Neuronal stem cell (in vitro differentiated cells): ENCODE data around the gene GLDN.

ENCODE experiments used
- DNase-seq: peaks from one replicate; pipeline ENCODE4 v3.0.0-alpha.2; 2013; ENCODE audit warnings: low spot score
- H2AFZ ChIP-seq: one replicate; pipeline ENCODE4 v1.6.1; 2013; ENCODE audit warnings: mild to moderate bottlenecking, low read length, inconsistent platforms
- H2AK5ac ChIP-seq: 2 replicates; pipeline ENCODE4 v1.6.1; 2013; ENCODE audit warnings: low read depth, mild to moderate bottlenecking, inconsistent platforms, low read length, moderate library complexity, mixed read lengths
- H2BK120ac ChIP-seq: 2 replicates; pipeline ENCODE4 v1.6.1; 2013; ENCODE audit warnings: low read depth, mild to moderate bottlenecking, inconsistent platforms, low read length, moderate library complexity, mixed read lengths
- H2BK12ac ChIP-seq: one replicate; pipeline ENCODE4 v1.6.1; 2013; ENCODE audit warnings: low read length, inconsistent platforms
- H2BK15ac ChIP-seq: 2 replicates; pipeline ENCODE4 v1.6.1; 2013; ENCODE audit warnings: mild to moderate bottlenecking, low read length, inconsistent platforms, mixed read lengths
- H2BK5ac ChIP-seq: one replicate; pipeline ENCODE4 v1.6.1; 2013; ENCODE audit warnings: inconsistent platforms, mild to moderate bottlenecking, low read length, moderate library complexity
- H3K14ac ChIP-seq: one replicate; pipeline ENCODE4 v1.6.1; 2013; ENCODE audit warnings: low read length, inconsistent platforms
- H3K18ac ChIP-seq: 2 replicates; pipeline ENCODE4 v1.6.1; 2013; ENCODE audit warnings: low read length, inconsistent platforms
- H3K23ac ChIP-seq: 2 replicates; pipeline ENCODE4 v1.6.1; 2013; ENCODE audit warnings: low read depth, mild to moderate bottlenecking, mixed read lengths, low read length, inconsistent platforms; ENCODE audit not compliant: poor library complexity
- H3K27ac ChIP-seq: replicated peaks from 3 replicates; pipeline ENCODE4 v1.5.1; 2013; ENCODE audit warnings: low read length, inconsistent platforms
- H3K27me3 ChIP-seq, 3 experiments: 2 replicates each; pipeline ENCODE4 v1.6.1; 2013; ENCODE audit warnings: low read length in 3 of 3, mild to moderate bottlenecking in 2 of 3, inconsistent platforms in 1 of 3, low read depth in 1 of 3, mixed read lengths in 1 of 3, moderate library complexity in 1 of 3; ENCODE audit not compliant: control insufficient read depth in 3 of 3, insufficient read depth in 3 of 3
- H3K36me3 ChIP-seq, 2 donors: replicated peaks in 1 of 2; 2 replicates each; pipeline ENCODE4 v1.6.1; 2013; ENCODE audit warnings: low read length in 2 of 2; ENCODE audit not compliant: control insufficient read depth in 2 of 2, insufficient read depth in 2 of 2
- H3K4ac ChIP-seq: 2 replicates; pipeline ENCODE4 v1.6.1; 2013; ENCODE audit warnings: inconsistent platforms, mild to moderate bottlenecking, low read length, moderate library complexity
- H3K4me1 ChIP-seq, 2 donors: 1 replicate in 1 of 2; 2 replicates in 1 of 2; pipeline ENCODE4 v1.6.1; 2013; ENCODE audit warnings: low read length in 2 of 2, low read depth in 1 of 2; ENCODE audit not compliant: control insufficient read depth in 2 of 2, insufficient read depth in 1 of 2
- H3K4me2 ChIP-seq: one replicate; pipeline ENCODE4 v1.6.1; 2013; ENCODE audit warnings: mild to moderate bottlenecking, low read length, inconsistent platforms; ENCODE audit not compliant: insufficient read depth, poor library complexity, severe bottlenecking
- H3K4me3 ChIP-seq, 2 donors: 2 replicates each; pipeline ENCODE4 v1.5.1; 2013; ENCODE audit warnings: low read length in 2 of 2, mild to moderate bottlenecking in 2 of 2, inconsistent platforms in 1 of 2, moderate library complexity in 1 of 2
- H3K79me1 ChIP-seq: one replicate; pipeline ENCODE4 v1.6.1; 2013; ENCODE audit warnings: low read depth, mild to moderate bottlenecking, inconsistent platforms, low read length, moderate library complexity
- H3K9ac ChIP-seq: one replicate; pipeline ENCODE4 v1.6.1; 2013; ENCODE audit warnings: mild to moderate bottlenecking, low read depth, low read length, inconsistent platforms; ENCODE audit not compliant: poor library complexity
- H3K9me3 ChIP-seq, 2 donors: replicated peaks in 1 of 2; 2 replicates each; pipeline versions ENCODE3 to v1.6.1; 2013; ENCODE audit warnings: low read length in 2 of 2, mild to moderate bottlenecking in 2 of 2, inconsistent platforms in 1 of 2, low read depth in 1 of 2, mixed read lengths in 1 of 2, moderate library complexity in 1 of 2; ENCODE audit not compliant: control insufficient read depth in 2 of 2, insufficient read depth in 1 of 2
- H4K8ac ChIP-seq: one replicate; pipeline ENCODE4 v1.6.1; 2013; ENCODE audit warnings: low read depth, mild to moderate bottlenecking, inconsistent platforms, low read length, moderate library complexity
- H4K91ac ChIP-seq: one replicate; pipeline ENCODE4 v1.6.1; 2013; ENCODE audit warnings: low read length, low read depth, mild to moderate bottlenecking, inconsistent platforms; ENCODE audit not compliant: poor library complexity
- WGBS, 2 donors: extraction: QIAGEN DNeasy Blood & Tissue Kit; methylation state at CpG; one replicate each; pipeline ENCODE4 v1.1.7; 2013; ENCODE audit warnings: missing lambda C conversion rate in 2 of 2, mixed read lengths in 1 of 2; ENCODE audit not compliant: insufficient read length in 2 of 2, insufficient replicate concordance in 1 of 2; ENCODE audit errors: extremely low coverage in 2 of 2; 5-methylcytosine and 5-hydroxymethylcytosine counted together

Gene GLDN

DNA sequence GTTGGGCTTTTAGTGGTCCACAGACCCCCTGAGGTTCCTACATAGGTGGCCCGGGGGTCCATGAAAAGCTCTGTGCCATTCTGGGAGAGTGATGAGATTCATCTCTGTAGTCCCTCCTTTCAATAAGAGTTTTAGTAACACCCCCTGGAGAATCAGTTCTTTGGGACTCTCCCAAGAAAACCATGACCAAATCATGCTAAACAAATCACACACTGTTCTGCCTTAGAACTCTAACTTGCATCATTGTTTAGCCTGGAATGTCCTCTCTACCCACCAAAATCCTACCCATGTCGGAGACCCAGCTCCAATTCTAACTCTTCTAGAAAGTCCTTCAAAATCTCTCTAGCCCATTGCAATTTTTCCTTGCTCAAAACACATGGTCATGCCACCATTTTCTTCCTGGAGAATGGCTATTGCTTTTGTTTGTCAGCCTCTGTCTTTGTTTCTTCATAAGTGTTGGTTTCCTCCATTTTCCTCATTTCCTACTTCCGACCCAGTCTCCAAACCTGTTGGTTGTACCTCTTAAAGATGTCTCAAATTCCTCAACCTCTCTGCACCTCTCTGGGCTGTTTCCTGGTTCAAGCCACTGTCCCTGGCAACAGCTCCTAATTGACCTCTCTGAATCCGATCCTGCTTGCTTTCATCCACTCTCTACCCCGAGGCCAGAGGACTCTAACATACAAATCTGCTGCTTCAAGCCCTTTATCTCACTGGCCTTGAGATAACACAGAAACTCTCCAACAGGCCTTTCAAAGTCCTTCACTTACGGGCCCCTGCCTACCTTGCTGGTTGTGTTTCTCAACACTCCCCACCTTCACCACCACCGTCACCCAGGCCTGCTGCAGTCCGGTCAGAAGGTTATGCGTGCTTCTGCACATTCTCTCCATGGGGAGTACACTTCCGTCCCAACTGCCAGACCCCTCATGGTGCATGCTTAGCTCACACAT is 26.8 kb upstream of the GLDN start:
- WGBS, 2 donors: no CpG with 5 or more reads among the region's 10 CpGs
- no peaks in the 10 kb centered on the region for H3K4me1 ChIP-seq
- no peaks in the 10 kb centered on the region for H3K79me1 ChIP-seq
- H2BK15ac ChIP-seq: no peak overlapping the region
- no peak overlapping the region for H4K91ac ChIP-seq
- peak overlapping the region; percentile 18 for H3K18ac ChIP-seq
- H3K23ac ChIP-seq: no peak overlapping the region
- H2BK5ac ChIP-seq: no peak overlapping the region
- H3K4ac ChIP-seq: no peak overlapping the region
- no peak overlapping the region for H3K4me2 ChIP-seq
- no peak overlapping the region for H2BK120ac ChIP-seq
- no peaks in the 10 kb centered on the region for H3K36me3 ChIP-seq
- H3K9ac ChIP-seq: no peak overlapping the region
- H2AFZ ChIP-seq: no peak overlapping the region
- H3K27me3 ChIP-seq: no peaks in the 10 kb centered on the region
- no peak for DNase-seq
- H3K4me3 ChIP-seq: no peak overlapping the region
- H2AK5ac ChIP-seq: no peak overlapping the region
- no peaks in the 10 kb centered on the region for H3K9me3 ChIP-seq
- H3K27ac ChIP-seq: no peak overlapping the region
- no peak overlapping the region for H4K8ac ChIP-seq
- H3K14ac ChIP-seq: no peak overlapping the region
- no peak overlapping the region for H2BK12ac ChIP-seq

DNA sequence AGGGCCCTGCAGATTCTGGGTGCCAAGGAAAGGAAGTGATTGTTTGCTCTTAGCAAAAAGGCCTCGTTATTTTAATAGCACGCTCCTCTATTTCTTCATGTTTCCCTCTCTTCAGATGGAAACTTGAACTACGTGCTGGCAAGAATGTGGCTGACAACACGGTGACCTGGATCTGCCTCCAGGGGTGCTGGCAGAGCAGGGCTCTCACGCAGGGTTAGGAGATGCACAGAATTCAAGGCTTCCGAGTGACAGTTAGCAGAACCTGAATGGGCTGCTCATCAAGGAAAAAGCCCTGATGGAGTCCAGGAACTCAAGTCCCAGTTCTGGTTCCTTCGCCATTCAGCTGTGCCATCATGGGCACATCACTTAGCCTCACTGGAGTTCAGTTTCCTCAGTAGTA is 25.7 kb upstream of the GLDN start:
- no peak overlapping the region for H4K8ac ChIP-seq
- no peaks in the 10 kb centered on the region for H3K9me3 ChIP-seq
- H2BK5ac ChIP-seq: no peak overlapping the region
- no peak overlapping the region for H3K18ac ChIP-seq
- no peak overlapping the region for H2BK120ac ChIP-seq
- H2AFZ ChIP-seq: no peak overlapping the region
- H3K23ac ChIP-seq: no peak overlapping the region
- no peak overlapping the region for H4K91ac ChIP-seq
- no peak overlapping the region for H3K14ac ChIP-seq
- DNase-seq: no peak
- H3K79me1 ChIP-seq: no peaks in the 10 kb centered on the region
- no peak overlapping the region for H2AK5ac ChIP-seq
- no peak overlapping the region for H3K9ac ChIP-seq
- H3K4ac ChIP-seq: no peak overlapping the region
- no peak overlapping the region for H2BK12ac ChIP-seq
- H2BK15ac ChIP-seq: no peak overlapping the region
- no peak overlapping the region for H3K4me3 ChIP-seq
- no peaks in the 10 kb centered on the region for H3K36me3 ChIP-seq
- no peak overlapping the region for H3K4me2 ChIP-seq
- no peaks in the 10 kb centered on the region for H3K4me1 ChIP-seq
- no CpG with 5 or more reads among the region's 7 CpGs for WGBS, 2 donors
- H3K27ac ChIP-seq: no peak overlapping the region
- H3K27me3 ChIP-seq: no peaks in the 10 kb centered on the region

DNA sequence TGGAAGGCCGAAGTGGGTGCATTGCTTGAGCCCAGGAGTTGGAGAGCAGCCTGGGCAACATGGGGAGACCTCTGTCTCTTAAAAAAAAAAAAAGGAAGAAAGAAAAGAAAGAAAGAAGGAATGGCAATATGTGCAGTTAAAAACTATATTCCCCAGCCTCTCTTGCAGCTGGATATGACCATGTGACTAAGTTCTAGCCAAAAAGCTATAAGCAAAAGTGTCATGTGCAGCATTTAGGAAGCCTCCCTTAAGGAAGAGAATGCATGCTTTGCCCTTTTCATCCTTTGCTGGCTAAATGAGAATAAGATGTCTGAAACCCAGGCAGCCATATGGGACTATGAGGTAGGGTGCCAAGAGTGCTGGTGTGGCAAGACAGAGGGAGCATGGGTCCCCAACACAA is 24.8 kb upstream of the GLDN start:
- Histone ChIP-seq H3K36me3 (no peaks in the 10 kb centered on the region), H2BK120ac (no peak overlapping the region), H4K91ac (no peak overlapping the region), H2AFZ (no peak overlapping the region), H2BK12ac (no peak overlapping the region), H3K4me1 (no peaks in the 10 kb centered on the region), H2AK5ac (no peak overlapping the region), H2BK15ac (no peak overlapping the region), H3K18ac (no peak overlapping the region), H3K27ac (no peak overlapping the region), H2BK5ac (no peak overlapping the region), H3K23ac (no peak overlapping the region), H3K14ac (no peak overlapping the region), H3K4ac (no peak overlapping the region), H3K79me1 (no peaks in the 10 kb centered on the region), H3K4me3 (no peak overlapping the region), H4K8ac (no peak overlapping the region), H3K4me2 (no peak overlapping the region), H3K27me3 (no peaks in the 10 kb centered on the region), H3K9me3 (no peaks in the 10 kb centered on the region), H3K9ac (no peak overlapping the region)
- WGBS, 2 donors: no CpG with 5 or more reads among the region's 1 CpG
- DNase-seq: no peak

DNA sequence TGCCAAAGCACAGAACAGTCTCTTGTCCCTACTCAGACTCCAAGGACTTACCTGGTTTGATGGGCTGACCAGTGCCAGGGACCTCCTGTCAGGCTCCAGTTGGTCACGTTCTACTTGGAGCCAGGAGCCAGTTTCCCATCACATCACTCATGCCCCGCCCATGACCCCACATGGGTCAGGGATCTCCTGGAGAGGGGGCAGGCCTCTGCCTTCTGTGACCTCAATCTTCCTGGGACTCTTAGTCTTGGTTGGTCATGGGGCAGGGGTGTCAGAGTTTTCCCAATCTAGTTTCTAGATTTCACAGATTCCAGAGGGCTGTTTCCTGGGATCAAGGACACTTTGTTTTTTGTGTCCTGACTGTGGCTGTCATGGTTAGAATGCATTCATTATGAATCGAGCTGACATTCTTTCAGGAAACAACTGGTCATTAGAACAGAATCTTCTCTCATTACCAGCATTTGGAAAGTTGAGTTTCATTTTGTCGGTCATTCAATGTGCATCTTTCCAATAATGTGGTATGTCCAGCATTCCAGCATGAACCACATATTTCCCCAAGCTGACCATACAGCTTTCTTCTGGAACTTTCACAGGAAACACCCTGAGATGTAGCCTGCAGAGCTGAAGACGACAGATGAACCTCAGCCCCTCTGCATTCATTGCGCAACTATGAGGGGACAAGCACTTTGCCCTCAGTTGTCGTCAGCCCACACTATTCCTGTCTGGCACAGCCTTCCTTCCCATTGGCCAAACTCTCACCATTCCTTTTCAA is 22.9 kb upstream of the GLDN start:
- Histone ChIP-seq H2BK5ac (no peak overlapping the region), H3K27me3 (no peaks in the 10 kb centered on the region), H3K14ac (no peak overlapping the region), H3K9me3 (no peaks in the 10 kb centered on the region), H2BK15ac (no peak overlapping the region), H3K27ac (no peak overlapping the region), H4K8ac (no peak overlapping the region), H3K4ac (no peak overlapping the region), H2BK120ac (no peak overlapping the region), H3K23ac (no peak overlapping the region), H2BK12ac (no peak overlapping the region), H2AFZ (no peak overlapping the region), H2AK5ac (no peak overlapping the region), H3K36me3 (no peaks in the 10 kb centered on the region), H3K9ac (no peak overlapping the region), H3K18ac (no peak overlapping the region), H4K91ac (no peak overlapping the region), H3K4me2 (no peak overlapping the region), H3K4me1 (peaks cover 0 to 2% of the 10 kb centered on the region in 2 donors), H3K4me3 (no peak overlapping the region), H3K79me1 (no peaks in the 10 kb centered on the region)
- DNase-seq: no peak
- no CpG with 5 or more reads among the region's 7 CpGs for whole genome bisulfite sequencing, 2 donors
